ENCODE data around the gene SBSN.

DNA sequence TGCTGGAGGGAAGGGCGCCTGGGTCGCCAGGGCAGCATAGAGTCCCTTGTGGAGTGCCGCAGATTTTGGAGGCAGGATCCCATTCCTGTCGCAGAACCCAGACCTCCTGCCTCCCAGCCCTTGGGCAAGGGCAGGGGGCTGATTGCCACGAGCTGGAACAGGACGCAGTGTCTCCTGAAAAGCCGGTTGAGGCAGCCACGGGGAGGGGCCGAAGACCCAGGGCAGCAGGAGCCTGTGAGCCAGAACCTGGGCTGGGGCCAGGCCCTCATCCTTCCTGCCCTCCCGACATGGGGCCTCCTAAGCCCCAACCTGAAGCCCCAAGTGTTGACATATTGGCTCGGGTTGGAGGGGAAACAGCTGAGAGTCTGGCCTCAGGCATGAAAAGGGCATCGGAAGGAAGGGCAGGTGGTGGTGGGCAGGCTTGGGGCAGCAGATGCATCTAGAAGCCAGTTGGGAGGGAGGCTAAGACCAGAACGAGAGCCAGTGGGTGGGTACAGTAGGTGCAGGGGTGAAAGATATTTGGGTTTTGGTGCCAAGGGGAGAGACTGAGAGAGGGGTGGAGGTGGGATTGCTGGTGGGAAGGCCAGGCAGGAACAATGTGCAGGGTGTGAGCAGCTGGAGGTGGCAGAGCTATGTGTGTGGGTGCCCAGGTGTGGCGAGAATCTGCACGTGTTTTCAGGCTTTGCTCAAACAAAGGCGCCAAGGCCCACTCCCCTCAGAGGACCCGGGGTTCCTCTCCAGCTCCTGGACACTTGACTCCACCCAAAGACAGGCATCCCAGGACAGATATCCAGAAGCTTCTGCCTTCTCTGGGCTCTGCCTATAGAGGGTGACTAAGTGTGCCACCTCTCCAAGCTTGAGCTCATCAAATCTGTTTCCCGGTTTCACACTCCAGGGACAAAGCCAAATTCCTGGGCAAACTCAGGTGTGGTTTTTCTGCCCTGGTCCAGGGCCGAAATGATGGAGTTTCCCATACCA is 1.4 kb upstream of the SBSN start:
- TF ChIP-seq, protein P1, sequence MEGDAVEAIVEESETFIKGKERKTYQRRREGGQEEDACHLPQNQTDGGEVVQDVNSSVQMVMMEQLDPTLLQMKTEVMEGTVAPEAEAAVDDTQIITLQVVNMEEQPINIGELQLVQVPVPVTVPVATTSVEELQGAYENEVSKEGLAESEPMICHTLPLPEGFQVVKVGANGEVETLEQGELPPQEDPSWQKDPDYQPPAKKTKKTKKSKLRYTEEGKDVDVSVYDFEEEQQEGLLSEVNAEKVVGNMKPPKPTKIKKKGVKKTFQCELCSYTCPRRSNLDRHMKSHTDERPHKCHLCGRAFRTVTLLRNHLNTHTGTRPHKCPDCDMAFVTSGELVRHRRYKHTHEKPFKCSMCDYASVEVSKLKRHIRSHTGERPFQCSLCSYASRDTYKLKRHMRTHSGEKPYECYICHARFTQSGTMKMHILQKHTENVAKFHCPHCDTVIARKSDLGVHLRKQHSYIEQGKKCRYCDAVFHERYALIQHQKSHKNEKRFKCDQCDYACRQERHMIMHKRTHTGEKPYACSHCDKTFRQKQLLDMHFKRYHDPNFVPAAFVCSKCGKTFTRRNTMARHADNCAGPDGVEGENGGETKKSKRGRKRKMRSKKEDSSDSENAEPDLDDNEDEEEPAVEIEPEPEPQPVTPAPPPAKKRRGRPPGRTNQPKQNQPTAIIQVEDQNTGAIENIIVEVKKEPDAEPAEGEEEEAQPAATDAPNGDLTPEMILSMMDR (IDR thresholded peaks at IDR 0.05), result no peak
- TF ChIP-seq, protein P2, sequence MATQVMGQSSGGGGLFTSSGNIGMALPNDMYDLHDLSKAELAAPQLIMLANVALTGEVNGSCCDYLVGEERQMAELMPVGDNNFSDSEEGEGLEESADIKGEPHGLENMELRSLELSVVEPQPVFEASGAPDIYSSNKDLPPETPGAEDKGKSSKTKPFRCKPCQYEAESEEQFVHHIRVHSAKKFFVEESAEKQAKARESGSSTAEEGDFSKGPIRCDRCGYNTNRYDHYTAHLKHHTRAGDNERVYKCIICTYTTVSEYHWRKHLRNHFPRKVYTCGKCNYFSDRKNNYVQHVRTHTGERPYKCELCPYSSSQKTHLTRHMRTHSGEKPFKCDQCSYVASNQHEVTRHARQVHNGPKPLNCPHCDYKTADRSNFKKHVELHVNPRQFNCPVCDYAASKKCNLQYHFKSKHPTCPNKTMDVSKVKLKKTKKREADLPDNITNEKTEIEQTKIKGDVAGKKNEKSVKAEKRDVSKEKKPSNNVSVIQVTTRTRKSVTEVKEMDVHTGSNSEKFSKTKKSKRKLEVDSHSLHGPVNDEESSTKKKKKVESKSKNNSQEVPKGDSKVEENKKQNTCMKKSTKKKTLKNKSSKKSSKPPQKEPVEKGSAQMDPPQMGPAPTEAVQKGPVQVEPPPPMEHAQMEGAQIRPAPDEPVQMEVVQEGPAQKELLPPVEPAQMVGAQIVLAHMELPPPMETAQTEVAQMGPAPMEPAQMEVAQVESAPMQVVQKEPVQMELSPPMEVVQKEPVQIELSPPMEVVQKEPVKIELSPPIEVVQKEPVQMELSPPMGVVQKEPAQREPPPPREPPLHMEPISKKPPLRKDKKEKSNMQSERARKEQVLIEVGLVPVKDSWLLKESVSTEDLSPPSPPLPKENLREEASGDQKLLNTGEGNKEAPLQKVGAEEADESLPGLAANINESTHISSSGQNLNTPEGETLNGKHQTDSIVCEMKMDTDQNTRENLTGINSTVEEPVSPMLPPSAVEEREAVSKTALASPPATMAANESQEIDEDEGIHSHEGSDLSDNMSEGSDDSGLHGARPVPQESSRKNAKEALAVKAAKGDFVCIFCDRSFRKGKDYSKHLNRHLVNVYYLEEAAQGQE (IDR thresholded peaks at IDR 0.05), result no peak
- TF ChIP-seq SMC3 (IDR thresholded peaks at IDR 0.05), result no peak
- TF ChIP-seq MYC (IDR thresholded peaks at IDR 0.05; ENCODE audit: borderline replicate concordance, low read length), result no peak
- TF ChIP-seq, protein P3, sequence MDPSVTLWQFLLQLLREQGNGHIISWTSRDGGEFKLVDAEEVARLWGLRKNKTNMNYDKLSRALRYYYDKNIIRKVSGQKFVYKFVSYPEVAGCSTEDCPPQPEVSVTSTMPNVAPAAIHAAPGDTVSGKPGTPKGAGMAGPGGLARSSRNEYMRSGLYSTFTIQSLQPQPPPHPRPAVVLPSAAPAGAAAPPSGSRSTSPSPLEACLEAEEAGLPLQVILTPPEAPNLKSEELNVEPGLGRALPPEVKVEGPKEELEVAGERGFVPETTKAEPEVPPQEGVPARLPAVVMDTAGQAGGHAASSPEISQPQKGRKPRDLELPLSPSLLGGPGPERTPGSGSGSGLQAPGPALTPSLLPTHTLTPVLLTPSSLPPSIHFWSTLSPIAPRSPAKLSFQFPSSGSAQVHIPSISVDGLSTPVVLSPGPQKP (IDR thresholded peaks at IDR 0.05; ENCODE audit: low read depth, low read length), result no peak
- no peak for TF ChIP-seq RFX5 (IDR thresholded peaks at IDR 0.05)
- TF ChIP-seq KDM5A (IDR thresholded peaks at IDR 0.05), result no peak

Data from A549 (cell line).